GM12892 (cell line): ENCODE measurements around the gene PRIMPOL.

Experiments used
- POLR2A ChIP-seq: IDR thresholded peaks from 2 replicates; pipeline ENCODE4 v1.6.1; 2011; ENCODE audit warnings: low read depth, low read length, control low read depth
- POLR2AphosphoS5 ChIP-seq: IDR thresholded peaks from 2 replicates; pipeline ENCODE4 v1.6.1; 2011; ENCODE audit warnings: low read depth, low read length, control low read depth
- TAF1 ChIP-seq: IDR thresholded peaks from 2 replicates; pipeline ENCODE4 v1.6.1; 2011; ENCODE audit warnings: low read depth, mild to moderate bottlenecking, control low read depth, low read length, borderline replicate concordance

- no peak for TF ChIP-seq POLR2A
- TF ChIP-seq POLR2AphosphoS5 = no peak
- no peak for TF ChIP-seq TAF1
These were observed 8.1 kb upstream of the PRIMPOL start for GRCh38 chr4:184641451-184641850.
